ENCODE measurements around the gene AP1G2.

The AP1G2 gene

GRCh38 chr14:23536494-23536893 lies 31.1 kb downstream of the AP1G2 start:
- H3K4me3 ChIP-seq (replicated peaks in 1 of 2; ENCODE audit: low read depth in 2 of 2, low read length in 2 of 2) = no peak overlapping the region
- TF ChIP-seq CTCF (IDR thresholded peaks at IDR 0.05; ENCODE audit: low read depth, low read length) = no peak
- DNase-seq (ENCODE audit: low read depth in 2 of 2) = no peak

GRCh38 chr14:23535943-23536342 lies 31.6 kb downstream of the AP1G2 start:
- H3K4me3 ChIP-seq (replicated peaks in 1 of 2; ENCODE audit: low read depth in 2 of 2, low read length in 2 of 2) = no peak overlapping the region
- TF ChIP-seq CTCF (IDR thresholded peaks at IDR 0.05; ENCODE audit: low read depth, low read length) = no peak
- DNase-seq (ENCODE audit: low read depth in 2 of 2) = no peak

- no peak for TF ChIP-seq CTCF (IDR thresholded peaks at IDR 0.05; ENCODE audit: low read depth, low read length)
- H3K4me3 ChIP-seq (replicated peaks in 1 of 2; ENCODE audit: low read depth in 2 of 2, low read length in 2 of 2) = no peak overlapping the region
- no peak for DNase-seq (ENCODE audit: low read depth in 2 of 2)
These were observed 33.7 kb downstream of the AP1G2 start for GRCh38 chr14:23533652-23534435.

- no peak overlapping the region for H3K4me3 ChIP-seq (replicated peaks in 1 of 2; ENCODE audit: low read depth in 2 of 2, low read length in 2 of 2)
- DNase-seq (ENCODE audit: low read depth in 2 of 2) = no peak
- TF ChIP-seq CTCF (IDR thresholded peaks at IDR 0.05; ENCODE audit: low read depth, low read length) = no peak
These were observed 34.9 kb downstream of the AP1G2 start for GRCh38 chr14:23532658-23533057.

- no peak for TF ChIP-seq CTCF (IDR thresholded peaks at IDR 0.05; ENCODE audit: low read depth, low read length)
These were observed 36.2 kb downstream of the AP1G2 start for GRCh38 chr14:23531391-23531790.

GRCh38 chr14:23530375-23531055 lies 37.1 kb downstream of the AP1G2 start:
- peak in 1 of 2 donors; percentile 12 for DNase-seq (ENCODE audit: low read depth in 2 of 2)
- H3K4me3 ChIP-seq (replicated peaks in 1 of 2; ENCODE audit: low read depth in 2 of 2, low read length in 2 of 2) = no peak overlapping the region
- no peak for TF ChIP-seq CTCF (IDR thresholded peaks at IDR 0.05; ENCODE audit: low read depth, low read length)

More at GRCh38 chr14:23531391-23531790, 36.2 kb downstream of the AP1G2 start:
- DNase-seq (ENCODE audit: low read depth in 2 of 2) = no peak
- H3K4me3 ChIP-seq (replicated peaks in 1 of 2; ENCODE audit: low read depth in 2 of 2, low read length in 2 of 2) = no peak overlapping the region
